A549 treated with AZD9567 at 1 μM for 4 hours (cell line): Measurements from ENCODE around the gene ZNF185. TPM values are rescaled to one million over a fixed set of nuclear protein-coding genes. Genes with fewer than 3 reads are reported as not detected.

Source experiments
- total RNA-seq: library from RNA; stranded (reverse); fragments of 200-300 nt; extraction: Qiagen RNA extraction; gene quantifications from 5 replicates; pipeline ENCODE4 v1.2.3, GENCODE V29; 2022; ENCODE audit not compliant: insufficient read depth

ZNF185 gene
- total RNA-seq = 6.9 to 10.5 TPM (median 7.7 TPM) in 5 replicates

GRCh38 chrX:152897222-152898131 lies at the start of gene ZNF185:
Gene ZNF185 (plus strand): TSS chrX:152898067. CDS start chrX:152914490, 16,423 bp downstream.

Other genes with a start within 250 kb of the ZNF185 start
- 2.8 to 10.3 TPM (median 3.1 TPM) in 5 replicates for gene MAGEA3, start 199.3 kb upstream of the ZNF185 start, total RNA-seq
- not detected in 5 replicates for gene CSAG2, start 188.8 kb upstream of the ZNF185 start, total RNA-seq
- 0.32 TPM in 1 of 5 replicates, not detected in the others for gene MAGEA2B, start 183.4 kb upstream of the ZNF185 start, total RNA-seq
- gene CSAG1, start 164.3 kb upstream of the ZNF185 start, total RNA-seq = 0.22 to 0.45 TPM (median 0.33 TPM) in 4 of 5 replicates, not detected in the other
- 0.09 to 0.18 TPM (median 0.13 TPM) in 4 of 5 replicates, not detected in the other for gene MAGEA12, start 164.3 kb upstream of the ZNF185 start, total RNA-seq
- 0.05 to 0.09 TPM in 2 of 5 replicates, not detected in the others for gene MAGEA2, start 144.2 kb upstream of the ZNF185 start, total RNA-seq
- gene CSAG3, start 138.8 kb upstream of the ZNF185 start, total RNA-seq = not detected in 5 replicates
- gene MAGEA6, start 128.4 kb upstream of the ZNF185 start, total RNA-seq = 10.9 to 13.8 TPM (median 12.8 TPM) in 5 replicates
- 70.3 to 87.6 TPM (median 75.6 TPM) in 5 replicates for gene CETN2, start 67.3 kb upstream of the ZNF185 start, total RNA-seq
- gene NSDHL, start 67.0 kb upstream of the ZNF185 start, total RNA-seq = 43.7 to 45.5 TPM (median 45.0 TPM) in 5 replicates
- gene PNMA5, start 96.0 kb downstream of the ZNF185 start, total RNA-seq = not detected in 5 replicates
- gene PNMA3, start 158.4 kb downstream of the ZNF185 start, total RNA-seq = 0.13 to 0.20 TPM (median 0.16 TPM) in 4 of 5 replicates, not detected in the other
- 4.2 to 7.8 TPM (median 4.7 TPM) in 5 replicates for gene PNMA6A, start 174.4 kb downstream of the ZNF185 start, total RNA-seq